ENCODE data around the gene CYSLTR1. TPM values are rescaled to one million over a fixed set of nuclear protein-coding genes. Genes with fewer than 3 reads are reported as not detected.
A peak's percentile ranks its signal among the peaks of the same experiment; 100 is the strongest.
"Not testable (repeated sequence)": the region's sequence is repeated elsewhere in the genome, so short reads cannot be mapped to it uniquely, and the experiment has no call there.

Gene CYSLTR1
- polyA plus RNA-seq, 1 donor: 2.1 TPM

GRCh38 chrX:78326401-78326800 lies 1.0 kb downstream of the CYSLTR1 start:
- Histone ChIP-seq H3K27me3 (ENCODE audit: control insufficient read depth, insufficient read depth, low read length) (no peaks in the 10 kb centered on the region), H3K9me3 (ENCODE audit: control insufficient read depth, low read depth, low read length) (no peaks in the 10 kb centered on the region), H3K36me3 (ENCODE audit: control insufficient read depth, insufficient read depth, low read length) (no peaks in the 10 kb centered on the region), H3K27ac (ENCODE audit: low read length) (no peak overlapping the region), H3K4me1 (ENCODE audit: control insufficient read depth, insufficient read depth, low read length) (no peaks in the 10 kb centered on the region), H3K4me3 (ENCODE audit: low read length) (no peak overlapping the region)
- no CpG with 5 or more reads among the region's 2 CpGs for WGBS (ENCODE audit: insufficient coverage, low lambda C conversion rate)
- no peak for DNase-seq

GRCh38 chrX:78322863-78323262 lies 4.5 kb downstream of the CYSLTR1 start:
- H3K27ac ChIP-seq (ENCODE audit: low read length): no peak overlapping the region
- DNase-seq: no peak
- no peaks in the 10 kb centered on the region for H3K27me3 ChIP-seq (ENCODE audit: control insufficient read depth, insufficient read depth, low read length)
- no peaks in the 10 kb centered on the region for H3K9me3 ChIP-seq (ENCODE audit: control insufficient read depth, low read depth, low read length)
- no peaks in the 10 kb centered on the region for H3K36me3 ChIP-seq (ENCODE audit: control insufficient read depth, insufficient read depth, low read length)
- no peak overlapping the region for H3K4me3 ChIP-seq (ENCODE audit: low read length)
- H3K4me1 ChIP-seq (ENCODE audit: control insufficient read depth, insufficient read depth, low read length): no peaks in the 10 kb centered on the region

GRCh38 chrX:78321809-78322208 lies 5.6 kb downstream of the CYSLTR1 start:
- DNase-seq: peak; percentile 3 to 5
- no peak overlapping the region for H3K27ac ChIP-seq (ENCODE audit: low read length)
- H3K4me1 ChIP-seq (ENCODE audit: control insufficient read depth, insufficient read depth, low read length): no peaks in the 10 kb centered on the region
- no peaks in the 10 kb centered on the region for H3K9me3 ChIP-seq (ENCODE audit: control insufficient read depth, low read depth, low read length)
- H3K27me3 ChIP-seq (ENCODE audit: control insufficient read depth, insufficient read depth, low read length): no peaks in the 10 kb centered on the region
- no CpG with 5 or more reads among the region's 2 CpGs for WGBS (ENCODE audit: insufficient coverage, low lambda C conversion rate)
- no peaks in the 10 kb centered on the region for H3K36me3 ChIP-seq (ENCODE audit: control insufficient read depth, insufficient read depth, low read length)
- no peak overlapping the region for H3K4me3 ChIP-seq (ENCODE audit: low read length)

GRCh38 chrX:78316265-78316664 lies 11.1 kb downstream of the CYSLTR1 start:
- WGBS (ENCODE audit: insufficient coverage, low lambda C conversion rate): no CpG with 5 or more reads among the region's 2 CpGs

GRCh38 chrX:78315745-78316144 lies 11.7 kb downstream of the CYSLTR1 start:
- Histone ChIP-seq H3K4me1 (ENCODE audit: control insufficient read depth, insufficient read depth, low read length) (no peaks in the 10 kb centered on the region), H3K27me3 (ENCODE audit: control insufficient read depth, insufficient read depth, low read length) (no peaks in the 10 kb centered on the region), H3K36me3 (ENCODE audit: control insufficient read depth, insufficient read depth, low read length) (no peaks in the 10 kb centered on the region), H3K9me3 (ENCODE audit: control insufficient read depth, low read depth, low read length) (no peaks in the 10 kb centered on the region), H3K4me3 (ENCODE audit: low read length) (no peak overlapping the region), H3K27ac (ENCODE audit: low read length) (no peak overlapping the region)
- DNase-seq: no peak
- WGBS (ENCODE audit: insufficient coverage, low lambda C conversion rate): no CpG with 5 or more reads among the region's 2 CpGs

More at GRCh38 chrX:78316265-78316664, 11.1 kb downstream of the CYSLTR1 start:
- Histone ChIP-seq H3K27me3 (ENCODE audit: control insufficient read depth, insufficient read depth, low read length) (no peaks in the 10 kb centered on the region), H3K36me3 (ENCODE audit: control insufficient read depth, insufficient read depth, low read length) (no peaks in the 10 kb centered on the region), H3K4me3 (ENCODE audit: low read length) (no peak overlapping the region), H3K27ac (ENCODE audit: low read length) (no peak overlapping the region), H3K4me1 (ENCODE audit: control insufficient read depth, insufficient read depth, low read length) (no peaks in the 10 kb centered on the region), H3K9me3 (ENCODE audit: control insufficient read depth, low read depth, low read length) (no peaks in the 10 kb centered on the region)
- DNase-seq: no peak

- DNase-seq: no peak
- no peak overlapping the region for H3K4me3 ChIP-seq (ENCODE audit: low read length)
- H3K36me3 ChIP-seq (ENCODE audit: control insufficient read depth, insufficient read depth, low read length): no peaks in the 10 kb centered on the region
- H3K27ac ChIP-seq (ENCODE audit: low read length): no peak overlapping the region
- WGBS (ENCODE audit: insufficient coverage, low lambda C conversion rate): no CpG with 5 or more reads among the region's 2 CpGs
- no peaks in the 10 kb centered on the region for H3K4me1 ChIP-seq (ENCODE audit: control insufficient read depth, insufficient read depth, low read length)
- no peaks in the 10 kb centered on the region for H3K27me3 ChIP-seq (ENCODE audit: control insufficient read depth, insufficient read depth, low read length)
- no peaks in the 10 kb centered on the region for H3K9me3 ChIP-seq (ENCODE audit: control insufficient read depth, low read depth, low read length)
Measured at GRCh38 chrX:78314561-78314960, 12.8 kb downstream of the CYSLTR1 start.

GRCh38 chrX:78313526-78313925 lies 13.9 kb downstream of the CYSLTR1 start:
- Histone ChIP-seq H3K36me3 (ENCODE audit: control insufficient read depth, insufficient read depth, low read length) (no peaks in the 10 kb centered on the region), H3K9me3 (ENCODE audit: control insufficient read depth, low read depth, low read length) (no peaks in the 10 kb centered on the region), H3K4me3 (ENCODE audit: low read length) (no peak overlapping the region), H3K4me1 (ENCODE audit: control insufficient read depth, insufficient read depth, low read length) (no peaks in the 10 kb centered on the region), H3K27me3 (ENCODE audit: control insufficient read depth, insufficient read depth, low read length) (no peaks in the 10 kb centered on the region), H3K27ac (ENCODE audit: low read length) (no peak overlapping the region)
- no CpG with 5 or more reads among the region's 3 CpGs for WGBS (ENCODE audit: insufficient coverage, low lambda C conversion rate)
- no peak for DNase-seq

DNA sequence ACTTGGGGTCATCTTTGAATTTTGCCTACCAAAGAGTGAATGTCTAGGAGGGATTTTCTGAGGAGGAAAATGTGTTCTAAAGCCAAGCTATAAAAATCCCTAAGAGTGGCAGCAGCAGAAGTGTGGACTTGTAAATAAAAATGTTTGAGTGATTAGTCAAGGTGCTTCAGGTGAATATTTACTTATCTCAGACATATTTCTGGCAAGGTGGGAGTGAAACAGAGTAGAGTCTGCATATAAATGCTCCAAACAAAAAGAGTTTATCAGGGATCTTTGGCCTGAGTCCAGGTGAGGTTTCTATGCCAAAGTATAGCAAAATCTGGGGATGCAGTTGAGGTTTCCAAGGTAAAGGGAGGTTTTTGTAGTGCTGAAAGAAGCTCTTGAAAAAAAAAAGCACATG lies 19.7 kb downstream of the CYSLTR1 start:
- DNase-seq: no peak
- Histone ChIP-seq H3K36me3 (ENCODE audit: control insufficient read depth, insufficient read depth, low read length) (no peaks in the 10 kb centered on the region), H3K27me3 (ENCODE audit: control insufficient read depth, insufficient read depth, low read length) (no peaks in the 10 kb centered on the region), H3K4me3 (ENCODE audit: low read length) (no peak overlapping the region), H3K27ac (ENCODE audit: low read length) (no peak overlapping the region), H3K9me3 (ENCODE audit: control insufficient read depth, low read depth, low read length) (no peaks in the 10 kb centered on the region), H3K4me1 (ENCODE audit: control insufficient read depth, insufficient read depth, low read length) (no peaks in the 10 kb centered on the region)

DNA sequence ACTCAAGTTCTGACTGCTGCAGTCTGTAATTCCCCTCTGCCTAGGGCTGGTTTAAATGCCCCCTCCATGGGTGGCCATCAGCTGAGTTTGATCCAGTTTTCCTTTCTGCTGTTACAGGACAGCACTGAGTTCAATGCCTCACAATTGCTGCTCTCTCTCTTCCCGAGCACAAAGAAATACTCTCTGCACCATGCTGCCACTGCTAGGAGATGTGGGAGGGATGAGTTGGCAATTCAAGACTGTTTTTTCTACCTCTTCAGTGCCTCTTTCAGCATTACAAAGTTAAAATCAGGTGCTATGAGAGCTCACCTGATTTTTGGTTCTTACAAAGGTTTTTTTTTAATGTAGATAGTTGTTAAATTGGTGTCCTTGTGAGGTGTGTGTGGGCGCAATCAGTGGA lies 24.3 kb downstream of the CYSLTR1 start:
- H3K4me1 ChIP-seq (ENCODE audit: control insufficient read depth, insufficient read depth, low read length): no peaks in the 10 kb centered on the region
- no peak overlapping the region for H3K4me3 ChIP-seq (ENCODE audit: low read length)
- no peak overlapping the region for H3K27ac ChIP-seq (ENCODE audit: low read length)
- no peaks in the 10 kb centered on the region for H3K27me3 ChIP-seq (ENCODE audit: control insufficient read depth, insufficient read depth, low read length)
- no CpG with 5 or more reads among the region's 2 CpGs for WGBS (ENCODE audit: insufficient coverage, low lambda C conversion rate)
- no peaks in the 10 kb centered on the region for H3K36me3 ChIP-seq (ENCODE audit: control insufficient read depth, insufficient read depth, low read length)
- no peak for DNase-seq
- no peaks in the 10 kb centered on the region for H3K9me3 ChIP-seq (ENCODE audit: control insufficient read depth, low read depth, low read length)

- not testable (repeated sequence) for H3K4me3 ChIP-seq (ENCODE audit: low read length); H3K27me3 ChIP-seq (ENCODE audit: control insufficient read depth, insufficient read depth, low read length); H3K27ac ChIP-seq (ENCODE audit: low read length); H3K4me1 ChIP-seq (ENCODE audit: control insufficient read depth, insufficient read depth, low read length); H3K9me3 ChIP-seq (ENCODE audit: control insufficient read depth, low read depth, low read length); DNase-seq; H3K36me3 ChIP-seq (ENCODE audit: control insufficient read depth, insufficient read depth, low read length)
- no CpG with 5 or more reads among the region's 1 CpG for WGBS (ENCODE audit: insufficient coverage, low lambda C conversion rate)
Measured at GRCh38 chrX:78300933-78301332, 26.5 kb downstream of the CYSLTR1 start.

GRCh38 chrX:78283511-78283910 lies 43.9 kb downstream of the CYSLTR1 start:
- H3K36me3 ChIP-seq (ENCODE audit: control insufficient read depth, insufficient read depth, low read length): no peaks in the 10 kb centered on the region
- H3K27me3 ChIP-seq (ENCODE audit: control insufficient read depth, insufficient read depth, low read length): no peaks in the 10 kb centered on the region
- no peak overlapping the region for H3K4me3 ChIP-seq (ENCODE audit: low read length)
- no peaks in the 10 kb centered on the region for H3K9me3 ChIP-seq (ENCODE audit: control insufficient read depth, low read depth, low read length)
- no peak for DNase-seq
- no peaks in the 10 kb centered on the region for H3K4me1 ChIP-seq (ENCODE audit: control insufficient read depth, insufficient read depth, low read length)
- WGBS (ENCODE audit: insufficient coverage, low lambda C conversion rate): no CpG with 5 or more reads among the region's 2 CpGs
- no peak overlapping the region for H3K27ac ChIP-seq (ENCODE audit: low read length)

Measured in large intestine (tissue), 3 donors.